GM19193 (cell line): ENCODE measurements around the gene TTLL5.

Experiments
- POLR2A ChIP-seq: IDR thresholded peaks from 4 replicates; pipeline ENCODE4 v1.6.1; 2011; ENCODE audit not compliant: insufficient read depth, insufficient read length; ENCODE audit errors: extremely low read depth

The TTLL5 gene

GRCh38 chr14:75961662-75962061, 300.6 kb downstream of the TTLL5 start:
- TF ChIP-seq POLR2A: no peak

- TF ChIP-seq POLR2A: no peak
These were observed 306.8 kb downstream of the TTLL5 start for GRCh38 chr14:75967866-75968265.

GRCh38 chr14:75968456-75968855, 307.4 kb downstream of the TTLL5 start:
- no peak for TF ChIP-seq POLR2A

- TF ChIP-seq POLR2A: no peak
These were observed 308.1 kb downstream of the TTLL5 start for GRCh38 chr14:75969126-75969525.

GRCh38 chr14:75969891-75970290, 308.8 kb downstream of the TTLL5 start:
- TF ChIP-seq POLR2A: no peak

GRCh38 chr14:75970989-75971388, 309.9 kb downstream of the TTLL5 start:
- TF ChIP-seq POLR2A: no peak

- no peak for TF ChIP-seq POLR2A
These were observed 310.5 kb downstream of the TTLL5 start for GRCh38 chr14:75971509-75971908.

- TF ChIP-seq POLR2A: no peak
These were observed 311.9 kb downstream of the TTLL5 start for GRCh38 chr14:75972801-75973421.

- TF ChIP-seq POLR2A: no peak
These were observed 316.0 kb downstream of the TTLL5 start for GRCh38 chr14:75976826-75977581.

- TF ChIP-seq POLR2A: no peak
These were observed 316.5 kb downstream of the TTLL5 start for GRCh38 chr14:75977582-75977943.

- no peak for TF ChIP-seq POLR2A
These were observed 317.2 kb downstream of the TTLL5 start for GRCh38 chr14:75978249-75978731.

- no peak for TF ChIP-seq POLR2A
These were observed 318.1 kb downstream of the TTLL5 start for GRCh38 chr14:75979071-75979571.

GRCh38 chr14:75979648-75980565, 318.9 kb downstream of the TTLL5 start:
- no peak for TF ChIP-seq POLR2A

- no peak for TF ChIP-seq POLR2A
These were observed 319.8 kb downstream of the TTLL5 start for GRCh38 chr14:75980856-75981255.

GRCh38 chr14:75981426-75982265, 320.6 kb downstream of the TTLL5 start, which contains the start of gene TGFB3:
Gene TGFB3, minus strand, starts transcription at chr14:75981995. Its CDS starts 1,102 bp downstream, at chr14:75980893.
- TF ChIP-seq POLR2A: peak; percentile 49
